Liver (tissue), 9 donors: Measurements from ENCODE around the gene FARSA. TPM values are rescaled to one million over a fixed set of nuclear protein-coding genes. Genes with fewer than 3 reads are reported as not detected.

ENCODE experiments used
- DNase-seq: peaks from one replicate; pipeline ENCODE4 v3.0.0-alpha.2; 2017; ENCODE audit warnings: low spot score
- H3K27ac ChIP-seq, 2 donors: one replicate each; pipeline ENCODE4 v1.7.0; 2013; ENCODE audit warnings: inconsistent platforms in 2 of 2, low read length in 2 of 2, control low read depth in 1 of 2, low read depth in 1 of 2, mild to moderate bottlenecking in 1 of 2
- H3K27me3 ChIP-seq, 4 donors: one replicate each; pipeline versions ENCODE4 v1.6.1 to v1.7.0; 2013; ENCODE audit warnings: low read length in 3 of 4, inconsistent platforms in 1 of 4, mild to moderate bottlenecking in 1 of 4, moderate library complexity in 1 of 4; ENCODE audit not compliant: control insufficient read depth in 4 of 4, insufficient read depth in 4 of 4
- H3K36me3 ChIP-seq, 4 donors: one replicate each; pipeline versions ENCODE4 v1.6.1 to v1.7.0; 2013; ENCODE audit warnings: low read length in 3 of 4, mild to moderate bottlenecking in 3 of 4, low read depth in 1 of 4, moderate library complexity in 1 of 4; ENCODE audit not compliant: control insufficient read depth in 4 of 4, insufficient read depth in 3 of 4
- H3K4me1 ChIP-seq, 4 donors: one replicate each; pipeline versions ENCODE4 v1.6.1 to v1.7.0; 2013; ENCODE audit warnings: low read length in 3 of 4, mild to moderate bottlenecking in 3 of 4, moderate library complexity in 1 of 4; ENCODE audit not compliant: control insufficient read depth in 4 of 4, insufficient read depth in 4 of 4
- H3K4me3 ChIP-seq, 3 donors: one replicate each; pipeline versions ENCODE4 v1.6.1 to v1.7.0; 2013; ENCODE audit warnings: low read length in 3 of 3, control low read depth in 1 of 3, low read depth in 1 of 3, mild to moderate bottlenecking in 1 of 3
- H3K9ac ChIP-seq, 2 donors: one replicate each; pipeline ENCODE4 v1.7.0; 2013; ENCODE audit warnings: low read length in 2 of 2, mild to moderate bottlenecking in 2 of 2, moderate library complexity in 2 of 2, control low read depth in 1 of 2, low read depth in 1 of 2
- H3K9me3 ChIP-seq, 4 donors: one replicate each; pipeline versions ENCODE4 v1.6.1 to v1.7.0; 2013; ENCODE audit warnings: low read length in 3 of 4; ENCODE audit not compliant: control insufficient read depth in 4 of 4
- EGR1 ChIP-seq, 2 donors: IDR thresholded peaks; 2 replicates each; pipeline ENCODE4 v1.6.1; 2016 to 2018; ENCODE audit warnings: antibody characterized with exemption in 2 of 2, low read depth in 2 of 2
- FOXA1 ChIP-seq: IDR thresholded peaks from 2 replicates; pipeline ENCODE4 v1.6.1; 2016; ENCODE audit warnings: antibody characterized with exemption
- FOXA2 ChIP-seq: IDR thresholded peaks from 2 replicates; pipeline ENCODE4 v1.6.1; 2016; ENCODE audit warnings: antibody characterized with exemption
- GABPA ChIP-seq, 2 donors: IDR thresholded peaks in 1 of 2; conservative IDR thresholded peaks in 1 of 2; 2 replicates each; pipeline ENCODE4 v1.6.1; 2016; ENCODE audit warnings: antibody characterized with exemption in 2 of 2, mild to moderate bottlenecking in 1 of 2, moderate library complexity in 1 of 2
- HNF4A ChIP-seq, 2 donors: conservative IDR thresholded peaks; 2 replicates each; pipeline ENCODE4 v1.6.1; 2016; ENCODE audit warnings: antibody characterized with exemption in 2 of 2, mild to moderate bottlenecking in 2 of 2
- HNF4G ChIP-seq: IDR thresholded peaks from 2 replicates; pipeline ENCODE4 v1.6.1; 2016; ENCODE audit warnings: antibody characterized with exemption
- JUND ChIP-seq, 2 donors: IDR thresholded peaks; 2 replicates each; pipeline ENCODE4 v1.6.1; 2016; ENCODE audit warnings: antibody characterized with exemption in 2 of 2
- NR2F2 ChIP-seq: IDR thresholded peaks from 2 replicates; pipeline ENCODE4 v1.6.1; 2016; ENCODE audit warnings: antibody characterized with exemption
- RAD21 ChIP-seq, 2 donors: IDR thresholded peaks; 2 replicates each; pipeline ENCODE4 v1.6.1; 2016; ENCODE audit warnings: antibody characterized with exemption in 2 of 2, mild to moderate bottlenecking in 2 of 2
- RXRA ChIP-seq, 2 donors: IDR thresholded peaks; 2 replicates each; pipeline ENCODE4 v1.6.1; 2017 to 2018; ENCODE audit warnings: antibody characterized with exemption in 2 of 2, mild to moderate bottlenecking in 1 of 2
- SP1 ChIP-seq: IDR thresholded peaks from 2 replicates; pipeline ENCODE4 v1.6.1; 2018; ENCODE audit warnings: antibody characterized with exemption, mild to moderate bottlenecking
- TAF1 ChIP-seq: conservative IDR thresholded peaks from 2 replicates; pipeline ENCODE4 v1.6.1; 2016; ENCODE audit warnings: antibody characterized with exemption, mild to moderate bottlenecking
- YY1 ChIP-seq: IDR thresholded peaks from 2 replicates; pipeline ENCODE4 v1.6.1; 2016; ENCODE audit warnings: antibody characterized with exemption, mild to moderate bottlenecking
- WGBS: extraction: QIAGEN DNeasy Blood & Tissue Kit; methylation state at CpG from one replicate; pipeline ENCODE4 v1.1.7; 2013; 5-methylcytosine and 5-hydroxymethylcytosine counted together
- polyA plus RNA-seq, 2 donors: library from polyadenylated mRNA; stranded (reverse) in 1 of 2; unstranded in 1 of 2; fragments of 200-250 nt in 1 of 2; fragments of >200 nt in 1 of 2; fragmentation: Nextera tagmentation in 1 of 2; extraction: Ambion mirVana in 1 of 2; gene quantifications; one replicate each; pipeline versions ENCODE4 v1.2.1 to v1.2.3, GENCODE V29; 2013 to 2015
- total RNA-seq, 2 donors: library from RNA; depleted of rRNA; stranded (reverse); fragments of >200 nt; gene quantifications; one replicate each; pipeline ENCODE4 v1.2.3, GENCODE V29; 2014
- TF ChIP-seq, protein P1 (sequence below): IDR thresholded peaks from 2 replicates; pipeline ENCODE4 v1.6.1; 2016; ENCODE audit warnings: antibody characterized with exemption, mild to moderate bottlenecking
- TF ChIP-seq, protein P2 (sequence below): IDR thresholded peaks from 2 replicates; pipeline ENCODE4 v1.6.1; 2016; ENCODE audit warnings: antibody characterized with exemption
- donor health status: healthy.
- donor health status: healthy.
- donor health status: healthy.
- donor health status: healthy.
- donor health status: healthy.

The FARSA gene
- total and polyA plus RNA-seq, 4 donors, result 29.8 to 50.1 (median 34.3) TPM

- H3K27ac ChIP-seq, result no peak overlapping the region
- WGBS, result 86% methylated on average over 2 of the region's 2 CpGs
- TF ChIP-seq NR2F2 (no peak), RAD21 (IDR thresholded peaks at IDR 0.05) (no peak), JUND (IDR thresholded peaks at IDR 0.05) (no peak), TAF1 (no peak), SP1 (no peak), FOXA2 (no peak)
- TF ChIP-seq, protein P1, sequence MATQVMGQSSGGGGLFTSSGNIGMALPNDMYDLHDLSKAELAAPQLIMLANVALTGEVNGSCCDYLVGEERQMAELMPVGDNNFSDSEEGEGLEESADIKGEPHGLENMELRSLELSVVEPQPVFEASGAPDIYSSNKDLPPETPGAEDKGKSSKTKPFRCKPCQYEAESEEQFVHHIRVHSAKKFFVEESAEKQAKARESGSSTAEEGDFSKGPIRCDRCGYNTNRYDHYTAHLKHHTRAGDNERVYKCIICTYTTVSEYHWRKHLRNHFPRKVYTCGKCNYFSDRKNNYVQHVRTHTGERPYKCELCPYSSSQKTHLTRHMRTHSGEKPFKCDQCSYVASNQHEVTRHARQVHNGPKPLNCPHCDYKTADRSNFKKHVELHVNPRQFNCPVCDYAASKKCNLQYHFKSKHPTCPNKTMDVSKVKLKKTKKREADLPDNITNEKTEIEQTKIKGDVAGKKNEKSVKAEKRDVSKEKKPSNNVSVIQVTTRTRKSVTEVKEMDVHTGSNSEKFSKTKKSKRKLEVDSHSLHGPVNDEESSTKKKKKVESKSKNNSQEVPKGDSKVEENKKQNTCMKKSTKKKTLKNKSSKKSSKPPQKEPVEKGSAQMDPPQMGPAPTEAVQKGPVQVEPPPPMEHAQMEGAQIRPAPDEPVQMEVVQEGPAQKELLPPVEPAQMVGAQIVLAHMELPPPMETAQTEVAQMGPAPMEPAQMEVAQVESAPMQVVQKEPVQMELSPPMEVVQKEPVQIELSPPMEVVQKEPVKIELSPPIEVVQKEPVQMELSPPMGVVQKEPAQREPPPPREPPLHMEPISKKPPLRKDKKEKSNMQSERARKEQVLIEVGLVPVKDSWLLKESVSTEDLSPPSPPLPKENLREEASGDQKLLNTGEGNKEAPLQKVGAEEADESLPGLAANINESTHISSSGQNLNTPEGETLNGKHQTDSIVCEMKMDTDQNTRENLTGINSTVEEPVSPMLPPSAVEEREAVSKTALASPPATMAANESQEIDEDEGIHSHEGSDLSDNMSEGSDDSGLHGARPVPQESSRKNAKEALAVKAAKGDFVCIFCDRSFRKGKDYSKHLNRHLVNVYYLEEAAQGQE, result no peak
- H3K4me3 ChIP-seq, result no peak overlapping the region
- no peaks in the 10 kb centered on the region for H3K27me3 ChIP-seq
- H3K9ac ChIP-seq, result no peak overlapping the region
- no peak for DNase-seq
- no peaks in the 10 kb centered on the region for H3K9me3 ChIP-seq
- H3K4me1 ChIP-seq, result peaks cover 9 to 50% (median 34%) of the 10 kb centered on the region in 4 donors
- H3K36me3 ChIP-seq, result peaks cover 24 to 52% (median 52%) of the 10 kb centered on the region in 4 donors
Measured at GRCh38 chr19:12944104-12944674, 10.7 kb upstream of the FARSA start.

DNA sequence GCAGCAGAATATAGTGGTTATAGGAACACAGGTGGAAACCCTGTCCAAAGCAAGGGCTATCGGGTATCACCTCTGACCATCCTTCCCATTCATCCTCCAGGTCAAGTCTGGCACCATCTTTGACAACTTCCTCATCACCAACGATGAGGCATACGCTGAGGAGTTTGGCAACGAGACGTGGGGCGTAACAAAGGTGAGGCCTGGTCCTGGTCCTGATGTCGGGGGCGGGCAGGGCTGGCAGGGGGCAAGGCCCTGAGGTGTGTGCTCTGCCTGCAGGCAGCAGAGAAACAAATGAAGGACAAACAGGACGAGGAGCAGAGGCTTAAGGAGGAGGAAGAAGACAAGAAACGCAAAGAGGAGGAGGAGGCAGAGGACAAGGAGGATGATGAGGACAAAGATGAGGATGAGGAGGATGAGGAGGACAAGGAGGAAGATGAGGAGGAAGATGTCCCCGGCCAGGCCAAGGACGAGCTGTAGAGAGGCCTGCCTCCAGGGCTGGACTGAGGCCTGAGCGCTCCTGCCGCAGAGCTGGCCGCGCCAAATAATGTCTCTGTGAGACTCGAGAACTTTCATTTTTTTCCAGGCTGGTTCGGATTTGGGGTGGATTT lies 10.0 kb upstream of the FARSA start:
- Histone ChIP-seq H3K4me3 (no peak overlapping the region), H3K9ac (no peak overlapping the region), H3K36me3 (peaks cover 19 to 46% (median 45%) of the 10 kb centered on the region in 4 donors), H3K4me1 (peaks cover 9 to 50% (median 35%) of the 10 kb centered on the region in 4 donors), H3K27ac (no peak overlapping the region), H3K9me3 (no peaks in the 10 kb centered on the region), H3K27me3 (no peaks in the 10 kb centered on the region)
- WGBS, result 85% methylated on average over 18 of the region's 18 CpGs
- no peak for DNase-seq
- no peak for TF ChIP-seq YY1
- no peak for TF ChIP-seq EGR1 (IDR thresholded peaks at IDR 0.05; ENCODE audit: low read depth in 2 of 2)
- no peak for TF ChIP-seq RXRA (IDR thresholded peaks at IDR 0.05)
- TF ChIP-seq, protein P2, sequence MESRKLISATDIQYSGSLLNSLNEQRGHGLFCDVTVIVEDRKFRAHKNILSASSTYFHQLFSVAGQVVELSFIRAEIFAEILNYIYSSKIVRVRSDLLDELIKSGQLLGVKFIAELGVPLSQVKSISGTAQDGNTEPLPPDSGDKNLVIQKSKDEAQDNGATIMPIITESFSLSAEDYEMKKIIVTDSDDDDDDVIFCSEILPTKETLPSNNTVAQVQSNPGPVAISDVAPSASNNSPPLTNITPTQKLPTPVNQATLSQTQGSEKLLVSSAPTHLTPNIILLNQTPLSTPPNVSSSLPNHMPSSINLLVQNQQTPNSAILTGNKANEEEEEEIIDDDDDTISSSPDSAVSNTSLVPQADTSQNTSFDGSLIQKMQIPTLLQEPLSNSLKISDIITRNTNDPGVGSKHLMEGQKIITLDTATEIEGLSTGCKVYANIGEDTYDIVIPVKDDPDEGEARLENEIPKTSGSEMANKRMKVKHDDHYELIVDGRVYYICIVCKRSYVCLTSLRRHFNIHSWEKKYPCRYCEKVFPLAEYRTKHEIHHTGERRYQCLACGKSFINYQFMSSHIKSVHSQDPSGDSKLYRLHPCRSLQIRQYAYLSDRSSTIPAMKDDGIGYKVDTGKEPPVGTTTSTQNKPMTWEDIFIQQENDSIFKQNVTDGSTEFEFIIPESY, result no peak
- no peak for TF ChIP-seq HNF4A (conservative IDR thresholded peaks at IDR 0.05)
- no peak for TF ChIP-seq RAD21 (IDR thresholded peaks at IDR 0.05)
- TF ChIP-seq TAF1, result no peak
- no peak for TF ChIP-seq FOXA1
- no peak for TF ChIP-seq GABPA (IDR thresholded peaks at IDR 0.05 in 1 of 2, conservative IDR thresholded peaks at IDR 0.05 in 1 of 2)
- TF ChIP-seq FOXA2, result no peak
- TF ChIP-seq HNF4G, result no peak
- TF ChIP-seq, protein P1, result no peak
